GM08714 (cell line): ENCODE results near the gene CCDC12.

Experiments
- H3K4me3 ChIP-seq: fragments of 200-500 bp; sonication (Bioruptor generic); 2 replicates; pipeline ENCODE4 v1.5.1; 2014; ENCODE audit warnings: mild to moderate bottlenecking, low read length, inconsistent platforms
- ZNF274 ChIP-seq: IDR thresholded peaks from 2 replicates; pipeline ENCODE4 v1.6.1; 2012; ENCODE audit warnings: mild to moderate bottlenecking, low read depth, low read length

The CCDC12 gene

DNA sequence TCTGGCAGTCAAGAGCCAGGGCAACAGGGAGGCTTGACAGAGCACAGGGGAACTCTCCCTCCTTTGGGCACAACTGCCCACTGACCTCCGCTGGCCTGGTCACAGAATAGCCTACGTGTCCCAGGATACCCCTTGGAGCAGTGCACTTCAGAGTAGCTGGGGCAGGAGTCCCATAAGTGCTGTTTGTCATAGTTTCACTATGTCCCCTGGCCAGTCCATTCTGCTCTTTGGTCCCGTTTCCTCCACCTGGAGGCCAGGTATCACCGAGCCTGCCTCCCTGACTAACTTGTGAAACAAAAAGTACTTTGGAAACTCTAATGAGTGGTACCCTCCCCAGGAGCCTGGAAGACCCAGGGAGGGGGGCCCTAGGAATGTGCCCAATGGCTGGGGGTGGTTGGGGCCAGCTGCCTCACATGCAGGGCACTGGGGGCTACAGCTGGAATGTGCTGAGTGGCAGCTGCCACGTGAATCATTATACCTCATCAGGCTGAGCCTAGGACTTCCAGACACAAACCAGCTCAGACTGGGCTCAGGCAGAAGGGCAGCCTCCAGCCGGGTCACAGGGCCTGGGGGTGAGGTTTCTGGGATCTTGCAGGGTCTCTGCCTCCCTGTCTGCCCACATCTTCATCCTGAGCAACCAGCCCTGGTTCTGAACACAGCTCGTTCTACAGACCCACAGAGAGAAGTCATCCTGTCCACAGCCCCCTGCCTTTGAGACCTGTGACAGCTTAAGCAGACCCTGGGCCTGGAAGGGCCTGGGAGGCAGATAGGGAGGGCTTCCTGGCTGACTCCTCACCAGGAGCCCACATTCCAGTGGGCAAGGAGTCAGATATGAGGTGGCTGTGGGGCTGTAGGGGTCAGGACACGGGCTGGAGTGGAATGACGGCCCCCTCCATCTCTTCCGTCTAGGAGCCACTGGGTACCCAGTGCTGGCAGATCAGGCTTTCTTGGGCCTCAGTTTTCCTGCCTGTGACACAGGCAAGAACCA lies 99.9 kb downstream of the CCDC12 start:
- TF ChIP-seq ZNF274, result no peak

DNA sequence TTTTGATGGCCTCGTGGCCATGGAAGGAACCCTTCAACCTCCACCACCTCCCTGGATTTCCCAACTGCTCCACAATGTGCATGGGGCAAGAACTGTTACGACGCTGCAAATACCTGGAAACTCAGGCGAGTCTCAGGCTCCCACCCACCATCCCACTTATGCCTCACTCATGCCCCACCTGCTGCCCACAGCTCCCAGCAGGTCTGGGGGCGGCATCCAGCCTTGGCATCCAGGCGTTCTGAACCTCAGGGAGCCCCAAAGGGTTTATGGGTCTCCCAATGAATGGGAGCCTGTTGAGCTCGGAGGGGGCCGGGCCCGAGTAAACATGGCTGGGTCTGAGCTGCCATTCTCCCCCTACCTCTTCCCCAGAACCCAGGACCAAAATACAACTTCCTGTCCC lies 101.0 kb downstream of the CCDC12 start:
- no peak for TF ChIP-seq ZNF274
- H3K4me3 ChIP-seq, result no peak overlapping the region

More for the DNA sequence above, 99.9 kb downstream of the CCDC12 start:
- H3K4me3 ChIP-seq, result no peak overlapping the region

DNA sequence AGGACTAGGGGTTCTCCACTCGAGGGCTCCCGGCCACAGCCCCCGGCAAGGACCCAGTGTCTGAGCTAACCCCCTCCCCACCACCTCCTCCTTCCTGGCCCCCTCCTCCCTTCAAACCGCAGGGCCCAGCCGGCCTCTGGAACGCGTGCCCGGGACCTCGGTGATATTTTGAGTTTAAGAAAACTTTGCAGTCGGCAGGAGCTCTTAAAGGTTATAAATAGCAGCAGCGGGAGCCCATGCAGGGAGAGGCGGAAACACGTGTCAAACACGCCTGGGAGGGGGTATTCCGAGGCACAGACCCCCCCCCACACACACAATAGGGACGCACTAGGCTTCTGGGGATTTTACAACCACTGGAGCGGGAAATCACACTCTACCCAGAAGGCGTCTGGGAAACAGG lies 102.1 kb downstream of the CCDC12 start:
- no peak for TF ChIP-seq ZNF274
- H3K4me3 ChIP-seq, result no peak overlapping the region

DNA sequence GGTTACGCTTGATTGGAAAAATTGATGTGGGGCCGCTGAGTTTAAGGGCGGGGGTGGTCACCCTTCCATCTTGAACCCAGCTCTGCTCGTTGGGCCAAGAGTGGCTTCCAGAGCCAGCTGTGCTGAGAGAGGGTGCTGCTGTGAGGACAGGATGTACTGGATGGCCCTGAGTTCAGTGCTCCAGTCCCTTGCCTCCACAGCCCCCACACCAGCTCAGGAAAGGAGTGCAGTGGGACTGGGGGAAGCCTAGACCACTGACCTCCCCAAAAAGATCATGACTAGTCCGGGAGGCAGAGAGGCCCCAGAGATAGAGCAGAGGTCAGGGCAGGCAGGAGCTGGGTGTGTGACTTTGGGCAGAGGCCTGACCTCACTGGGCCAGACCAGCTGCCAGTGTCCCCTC lies 103.0 kb downstream of the CCDC12 start:
- TF ChIP-seq ZNF274, result no peak
- H3K4me3 ChIP-seq, result no peak overlapping the region
